Liver (tissue), 9 donors: ENCODE data around the gene TIMM22. TPM values are rescaled to one million over a fixed set of nuclear protein-coding genes. Genes with fewer than 3 reads are reported as not detected.

Experiments used
- DNase-seq: peaks from one replicate; pipeline ENCODE4 v3.0.0-alpha.2; 2017; ENCODE audit warnings: low spot score
- H3K27ac ChIP-seq, 2 donors: one replicate each; pipeline ENCODE4 v1.7.0; 2013; ENCODE audit warnings: inconsistent platforms in 2 of 2, low read length in 2 of 2, control low read depth in 1 of 2, low read depth in 1 of 2, mild to moderate bottlenecking in 1 of 2
- H3K27me3 ChIP-seq, 4 donors: one replicate each; pipeline versions ENCODE4 v1.6.1 to v1.7.0; 2013; ENCODE audit warnings: low read length in 3 of 4, inconsistent platforms in 1 of 4, mild to moderate bottlenecking in 1 of 4, moderate library complexity in 1 of 4; ENCODE audit not compliant: control insufficient read depth in 4 of 4, insufficient read depth in 4 of 4
- H3K36me3 ChIP-seq, 4 donors: one replicate each; pipeline versions ENCODE4 v1.6.1 to v1.7.0; 2013; ENCODE audit warnings: low read length in 3 of 4, mild to moderate bottlenecking in 3 of 4, low read depth in 1 of 4, moderate library complexity in 1 of 4; ENCODE audit not compliant: control insufficient read depth in 4 of 4, insufficient read depth in 3 of 4
- H3K4me1 ChIP-seq, 4 donors: one replicate each; pipeline versions ENCODE4 v1.6.1 to v1.7.0; 2013; ENCODE audit warnings: low read length in 3 of 4, mild to moderate bottlenecking in 3 of 4, moderate library complexity in 1 of 4; ENCODE audit not compliant: control insufficient read depth in 4 of 4, insufficient read depth in 4 of 4
- H3K4me3 ChIP-seq, 3 donors: one replicate each; pipeline versions ENCODE4 v1.6.1 to v1.7.0; 2013; ENCODE audit warnings: low read length in 3 of 3, control low read depth in 1 of 3, low read depth in 1 of 3, mild to moderate bottlenecking in 1 of 3
- H3K9ac ChIP-seq, 2 donors: one replicate each; pipeline ENCODE4 v1.7.0; 2013; ENCODE audit warnings: low read length in 2 of 2, mild to moderate bottlenecking in 2 of 2, moderate library complexity in 2 of 2, control low read depth in 1 of 2, low read depth in 1 of 2
- H3K9me3 ChIP-seq, 4 donors: one replicate each; pipeline versions ENCODE4 v1.6.1 to v1.7.0; 2013; ENCODE audit warnings: low read length in 3 of 4; ENCODE audit not compliant: control insufficient read depth in 4 of 4
- CTCF ChIP-seq: fragments of 150-350 bp; IDR thresholded peaks from 2 replicates; pipeline ENCODE4 v1.5.1; 2017; ENCODE audit warnings: improper control_type of control experiment, low read depth, low read length; ENCODE audit not compliant: missing input control
- EGR1 ChIP-seq, 2 donors: IDR thresholded peaks; 2 replicates each; pipeline ENCODE4 v1.6.1; 2016 to 2018; ENCODE audit warnings: antibody characterized with exemption in 2 of 2, low read depth in 2 of 2
- FOXA1 ChIP-seq: IDR thresholded peaks from 2 replicates; pipeline ENCODE4 v1.6.1; 2016; ENCODE audit warnings: antibody characterized with exemption
- FOXA2 ChIP-seq: IDR thresholded peaks from 2 replicates; pipeline ENCODE4 v1.6.1; 2016; ENCODE audit warnings: antibody characterized with exemption
- GABPA ChIP-seq, 2 donors: IDR thresholded peaks in 1 of 2; conservative IDR thresholded peaks in 1 of 2; 2 replicates each; pipeline ENCODE4 v1.6.1; 2016; ENCODE audit warnings: antibody characterized with exemption in 2 of 2, mild to moderate bottlenecking in 1 of 2, moderate library complexity in 1 of 2
- HNF4A ChIP-seq, 2 donors: conservative IDR thresholded peaks; 2 replicates each; pipeline ENCODE4 v1.6.1; 2016; ENCODE audit warnings: antibody characterized with exemption in 2 of 2, mild to moderate bottlenecking in 2 of 2
- HNF4G ChIP-seq: IDR thresholded peaks from 2 replicates; pipeline ENCODE4 v1.6.1; 2016; ENCODE audit warnings: antibody characterized with exemption
- JUND ChIP-seq, 2 donors: IDR thresholded peaks; 2 replicates each; pipeline ENCODE4 v1.6.1; 2016; ENCODE audit warnings: antibody characterized with exemption in 2 of 2
- NR2F2 ChIP-seq: IDR thresholded peaks from 2 replicates; pipeline ENCODE4 v1.6.1; 2016; ENCODE audit warnings: antibody characterized with exemption
- RAD21 ChIP-seq, 2 donors: IDR thresholded peaks; 2 replicates each; pipeline ENCODE4 v1.6.1; 2016; ENCODE audit warnings: antibody characterized with exemption in 2 of 2, mild to moderate bottlenecking in 2 of 2
- REST ChIP-seq: IDR thresholded peaks from 2 replicates; pipeline ENCODE4 v1.6.1; 2016; ENCODE audit warnings: antibody characterized with exemption, mild to moderate bottlenecking
- RXRA ChIP-seq, 2 donors: IDR thresholded peaks; 2 replicates each; pipeline ENCODE4 v1.6.1; 2017 to 2018; ENCODE audit warnings: antibody characterized with exemption in 2 of 2, mild to moderate bottlenecking in 1 of 2
- SP1 ChIP-seq: IDR thresholded peaks from 2 replicates; pipeline ENCODE4 v1.6.1; 2018; ENCODE audit warnings: antibody characterized with exemption, mild to moderate bottlenecking
- TAF1 ChIP-seq: conservative IDR thresholded peaks from 2 replicates; pipeline ENCODE4 v1.6.1; 2016; ENCODE audit warnings: antibody characterized with exemption, mild to moderate bottlenecking
- YY1 ChIP-seq: IDR thresholded peaks from 2 replicates; pipeline ENCODE4 v1.6.1; 2016; ENCODE audit warnings: antibody characterized with exemption, mild to moderate bottlenecking
- whole genome bisulfite sequencing: extraction: QIAGEN DNeasy Blood & Tissue Kit; methylation state at CpG from one replicate; pipeline ENCODE4 v1.1.7; 2013; 5-methylcytosine and 5-hydroxymethylcytosine counted together
- polyA plus RNA-seq, 2 donors: library from polyadenylated mRNA; stranded (reverse) in 1 of 2; unstranded in 1 of 2; fragments of 200-250 nt in 1 of 2; fragments of >200 nt in 1 of 2; fragmentation: Nextera tagmentation in 1 of 2; extraction: Ambion mirVana in 1 of 2; gene quantifications; one replicate each; pipeline versions ENCODE4 v1.2.1 to v1.2.3, GENCODE V29; 2013 to 2015
- total RNA-seq, 2 donors: library from RNA; depleted of rRNA; stranded (reverse); fragments of >200 nt; gene quantifications; one replicate each; pipeline ENCODE4 v1.2.3, GENCODE V29; 2014
- TF ChIP-seq, protein P1 (sequence below): IDR thresholded peaks from 2 replicates; pipeline ENCODE4 v1.6.1; 2016; ENCODE audit warnings: antibody characterized with exemption
- TF ChIP-seq, protein P2 (sequence below): IDR thresholded peaks from 2 replicates; pipeline ENCODE4 v1.6.1; 2016; ENCODE audit warnings: antibody characterized with exemption
- TF ChIP-seq, protein P3 (sequence below): IDR thresholded peaks from 2 replicates; pipeline ENCODE4 v1.6.1; 2016; ENCODE audit warnings: antibody characterized with exemption
- donor health status: healthy.
- donor health status: healthy.
- donor health status: healthy.
- donor health status: healthy.
- donor health status: healthy.

Gene TIMM22
- total and polyA plus RNA-seq, 4 donors, result 4.4 to 5.0 (median 4.6) TPM

DNA sequence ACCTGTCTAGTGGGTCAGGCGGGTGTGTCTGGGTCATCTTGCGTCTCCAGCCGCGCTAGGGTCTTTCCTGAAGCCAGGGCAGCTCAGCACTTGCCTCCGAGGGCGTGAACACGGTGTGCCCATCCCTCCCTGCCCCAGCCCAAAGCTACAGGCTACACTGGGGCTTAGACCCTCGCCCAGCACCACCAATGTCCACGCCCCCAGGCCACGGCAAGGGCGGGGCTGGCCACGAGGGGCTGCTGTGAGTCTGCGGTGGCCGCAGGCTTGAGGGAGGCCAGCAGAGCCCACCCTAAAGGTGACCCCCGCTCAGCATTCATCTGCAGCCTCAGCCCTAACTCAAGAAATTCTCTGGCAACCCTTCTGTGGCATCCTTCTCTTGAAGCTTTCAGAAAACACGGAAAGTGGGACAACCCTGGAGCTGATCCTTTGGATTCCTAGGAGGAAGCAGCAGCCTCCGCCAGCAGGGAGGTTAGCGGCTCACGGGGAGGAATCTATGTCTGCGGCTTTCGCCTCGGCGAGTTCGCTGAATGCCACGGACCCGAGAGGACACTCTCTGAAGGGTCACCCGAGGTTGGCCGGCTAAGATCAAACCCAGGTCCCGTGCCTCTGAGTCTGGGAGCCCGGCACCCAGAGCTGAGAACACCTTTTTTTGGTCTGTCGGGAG, 41.7 kb downstream of the TIMM22 start:
- Histone ChIP-seq H3K4me3 (no peak overlapping the region), H3K4me1 (no peaks in the 10 kb centered on the region), H3K9me3 (no peaks in the 10 kb centered on the region), H3K27me3 (no peaks in the 10 kb centered on the region), H3K9ac (no peak overlapping the region), H3K27ac (no peak overlapping the region), H3K36me3 (no peaks in the 10 kb centered on the region)
- no peak for DNase-seq
- TF ChIP-seq JUND (IDR thresholded peaks at IDR 0.05) (no peak), HNF4G (no peak), FOXA2 (no peak), SP1 (no peak), RXRA (IDR thresholded peaks at IDR 0.05) (no peak), HNF4A (conservative IDR thresholded peaks at IDR 0.05) (no peak), REST (no peak), FOXA1 (no peak), EGR1 (IDR thresholded peaks at IDR 0.05; ENCODE audit: low read depth in 2 of 2) (no peak), CTCF (no peak), YY1 (no peak), TAF1 (no peak), RAD21 (IDR thresholded peaks at IDR 0.05) (no peak), NR2F2 (no peak), GABPA (IDR thresholded peaks at IDR 0.05 in 1 of 2, conservative IDR thresholded peaks at IDR 0.05 in 1 of 2) (no peak)
- TF ChIP-seq, protein P1, sequence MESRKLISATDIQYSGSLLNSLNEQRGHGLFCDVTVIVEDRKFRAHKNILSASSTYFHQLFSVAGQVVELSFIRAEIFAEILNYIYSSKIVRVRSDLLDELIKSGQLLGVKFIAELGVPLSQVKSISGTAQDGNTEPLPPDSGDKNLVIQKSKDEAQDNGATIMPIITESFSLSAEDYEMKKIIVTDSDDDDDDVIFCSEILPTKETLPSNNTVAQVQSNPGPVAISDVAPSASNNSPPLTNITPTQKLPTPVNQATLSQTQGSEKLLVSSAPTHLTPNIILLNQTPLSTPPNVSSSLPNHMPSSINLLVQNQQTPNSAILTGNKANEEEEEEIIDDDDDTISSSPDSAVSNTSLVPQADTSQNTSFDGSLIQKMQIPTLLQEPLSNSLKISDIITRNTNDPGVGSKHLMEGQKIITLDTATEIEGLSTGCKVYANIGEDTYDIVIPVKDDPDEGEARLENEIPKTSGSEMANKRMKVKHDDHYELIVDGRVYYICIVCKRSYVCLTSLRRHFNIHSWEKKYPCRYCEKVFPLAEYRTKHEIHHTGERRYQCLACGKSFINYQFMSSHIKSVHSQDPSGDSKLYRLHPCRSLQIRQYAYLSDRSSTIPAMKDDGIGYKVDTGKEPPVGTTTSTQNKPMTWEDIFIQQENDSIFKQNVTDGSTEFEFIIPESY, result no peak
- TF ChIP-seq, protein P2, sequence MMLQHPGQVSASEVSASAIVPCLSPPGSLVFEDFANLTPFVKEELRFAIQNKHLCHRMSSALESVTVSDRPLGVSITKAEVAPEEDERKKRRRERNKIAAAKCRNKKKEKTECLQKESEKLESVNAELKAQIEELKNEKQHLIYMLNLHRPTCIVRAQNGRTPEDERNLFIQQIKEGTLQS, result no peak
- TF ChIP-seq, protein P3, sequence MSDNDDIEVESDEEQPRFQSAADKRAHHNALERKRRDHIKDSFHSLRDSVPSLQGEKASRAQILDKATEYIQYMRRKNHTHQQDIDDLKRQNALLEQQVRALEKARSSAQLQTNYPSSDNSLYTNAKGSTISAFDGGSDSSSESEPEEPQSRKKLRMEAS, result no peak
- WGBS, result 82% methylated on average over 31 of the region's 31 CpGs
